Ishikawa (cell line): ENCODE results near the gene GPC1.

ENCODE experiments used
- CEBPB ChIP-seq: IDR thresholded peaks from 2 replicates; pipeline ENCODE4 v1.6.1; 2012
- CREB1 ChIP-seq: IDR thresholded peaks from 2 replicates; pipeline ENCODE4 v1.6.1; 2012; ENCODE audit warnings: low read depth
- EGR1 ChIP-seq: IDR thresholded peaks from 2 replicates; pipeline ENCODE4 v1.6.1; 2012
- EP300 ChIP-seq: IDR thresholded peaks from 2 replicates; pipeline ENCODE4 v1.6.1; 2012; ENCODE audit warnings: borderline replicate concordance
- MAX ChIP-seq: IDR thresholded peaks from 2 replicates; pipeline ENCODE4 v1.6.1; 2012
- NFIC ChIP-seq: IDR thresholded peaks from 2 replicates; pipeline ENCODE4 v1.6.1; 2012
- RAD21 ChIP-seq: IDR thresholded peaks from 2 replicates; pipeline ENCODE4 v1.6.1; 2012; ENCODE audit warnings: low read depth
- YY1 ChIP-seq: IDR thresholded peaks from 2 replicates; pipeline ENCODE4 v1.6.1; 2012; ENCODE audit warnings: low read depth
- TF ChIP-seq, protein P1 (sequence below): IDR thresholded peaks from 2 replicates; pipeline ENCODE4 v1.6.1; 2012

DNA sequence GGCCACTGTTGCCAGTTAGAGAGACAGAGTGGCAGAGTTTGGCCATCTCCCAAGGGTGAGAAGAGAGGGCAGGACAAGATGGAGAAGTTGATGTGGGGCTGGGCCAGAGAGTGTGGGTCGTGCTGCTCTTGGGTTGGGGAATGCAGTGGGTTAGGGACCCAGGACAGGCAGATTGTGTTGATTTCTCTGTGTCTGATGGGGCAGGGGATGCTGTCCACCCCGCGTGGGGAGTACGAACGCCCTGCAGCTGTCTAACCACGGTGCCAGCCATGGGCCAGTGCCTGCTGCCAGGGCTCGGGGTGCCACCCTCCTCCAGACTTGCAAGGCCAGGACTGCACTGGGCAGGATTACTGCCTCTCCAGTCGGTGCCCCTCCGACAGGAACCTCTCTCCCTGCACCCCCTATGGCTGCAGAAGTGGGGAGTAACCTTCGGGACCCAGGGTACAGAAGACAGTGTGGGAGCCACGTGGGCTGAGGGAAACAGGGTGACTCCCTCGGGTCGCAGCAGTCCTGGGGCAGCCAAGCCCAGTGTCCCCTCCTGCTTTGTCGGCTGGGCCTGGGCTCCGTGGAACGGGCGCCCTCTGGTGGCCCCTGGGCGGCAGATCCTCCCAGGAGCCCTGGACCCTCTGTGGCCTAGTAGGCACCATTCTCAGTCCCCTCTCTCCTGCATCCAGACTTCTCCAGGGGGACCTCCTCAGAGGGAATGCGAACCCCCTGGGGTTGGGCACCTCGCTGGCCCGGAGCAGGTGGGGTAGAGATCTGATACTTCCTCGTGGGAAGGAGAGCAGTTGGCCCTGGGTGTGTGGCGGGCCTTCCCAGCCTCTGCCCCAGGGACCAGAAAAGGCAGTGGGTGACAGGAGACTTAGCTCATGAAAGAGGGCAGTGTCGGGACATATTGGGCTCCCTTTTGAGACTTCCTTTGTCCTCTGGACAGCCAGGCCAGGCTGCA, 2.7 kb downstream of the GPC1 start:
- TF ChIP-seq EP300 = no peak
- TF ChIP-seq RAD21 = peak; percentile 97
- TF ChIP-seq MAX = no peak
- no peak for TF ChIP-seq CEBPB
- TF ChIP-seq YY1 = no peak
- TF ChIP-seq EGR1 = no peak
- TF ChIP-seq, protein P1, sequence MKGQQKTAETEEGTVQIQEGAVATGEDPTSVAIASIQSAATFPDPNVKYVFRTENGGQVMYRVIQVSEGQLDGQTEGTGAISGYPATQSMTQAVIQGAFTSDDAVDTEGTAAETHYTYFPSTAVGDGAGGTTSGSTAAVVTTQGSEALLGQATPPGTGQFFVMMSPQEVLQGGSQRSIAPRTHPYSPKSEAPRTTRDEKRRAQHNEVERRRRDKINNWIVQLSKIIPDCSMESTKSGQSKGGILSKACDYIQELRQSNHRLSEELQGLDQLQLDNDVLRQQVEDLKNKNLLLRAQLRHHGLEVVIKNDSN = no peak
- no peak for TF ChIP-seq CREB1
- TF ChIP-seq NFIC = 0 out of 2 replicates have a peak, but pooled peaks have one; percentile 10
